Kidney epithelial cell (primary cell): ENCODE results near the gene CXorf49B. TPM values are rescaled to one million over a fixed set of nuclear protein-coding genes. Genes with fewer than 3 reads are reported as not detected.
"Not testable (repeated sequence)": the region's sequence is repeated elsewhere in the genome, so short reads cannot be mapped to it uniquely, and the experiment has no call there.

Source experiments
- DNase-seq: peaks from one replicate; pipeline ENCODE4 v3.0.0-alpha.2; 2010; ENCODE audit warnings: low read depth
- H3K27me3 ChIP-seq: 2 replicates; pipeline ENCODE4 v1.6.0; 2011; ENCODE audit warnings: low read length; ENCODE audit not compliant: control insufficient read depth, insufficient read depth
- H3K36me3 ChIP-seq: 2 replicates; pipeline ENCODE4 v1.5.1; 2011; ENCODE audit warnings: low read length; ENCODE audit not compliant: control insufficient read depth, insufficient read depth
- H3K4me3 ChIP-seq: 2 replicates; pipeline ENCODE4 v1.5.1; 2011; ENCODE audit warnings: low read depth, mild to moderate bottlenecking, control low read depth, low read length
- CTCF ChIP-seq: IDR thresholded peaks from 2 replicates; pipeline ENCODE4 v1.5.1; 2011; ENCODE audit warnings: mild to moderate bottlenecking, moderate library complexity, low read length, control low read depth, inconsistent platforms; ENCODE audit not compliant: insufficient read depth, poor library complexity, severe bottlenecking
- total RNA-seq: library from RNA; depleted of rRNA; stranded (reverse); fragments of >200 nt; gene quantifications from 2 replicates; pipeline ENCODE4 v1.2.3, GENCODE V29; 2015

CXorf49B gene
- total RNA-seq, 1 donor from 2014 or later = not detected

- H3K4me3 ChIP-seq, H3K27me3 ChIP-seq, DNase-seq, H3K36me3 ChIP-seq: not testable (repeated sequence)
Observed at GRCh38 chrX:71783569-71784347, 20.6 kb downstream of the CXorf49B start.

- not testable (repeated sequence) for H3K27me3 ChIP-seq, H3K36me3 ChIP-seq, DNase-seq, H3K4me3 ChIP-seq
Observed at GRCh38 chrX:71784348-71784983, 21.3 kb downstream of the CXorf49B start.

GRCh38 chrX:71806450-71806849, 43.3 kb downstream of the CXorf49B start:
- not testable (repeated sequence) for H3K4me3 ChIP-seq, DNase-seq, H3K36me3 ChIP-seq, H3K27me3 ChIP-seq

GRCh38 chrX:71809886-71810285, 46.7 kb downstream of the CXorf49B start:
- Histone ChIP-seq H3K4me3 (no peak overlapping the region), H3K27me3 (no peaks in the 10 kb centered on the region), H3K36me3 (no peaks in the 10 kb centered on the region)
- TF ChIP-seq CTCF = no peak
- no peak for DNase-seq

- TF ChIP-seq CTCF = no peak
- no peaks in the 10 kb centered on the region for H3K36me3 ChIP-seq
- no peaks in the 10 kb centered on the region for H3K27me3 ChIP-seq
- no peak overlapping the region for H3K4me3 ChIP-seq
- DNase-seq = no peak
Observed at GRCh38 chrX:71814123-71814912, 51.2 kb downstream of the CXorf49B start.

GRCh38 chrX:71815121-71815905, 52.2 kb downstream of the CXorf49B start:
- no peak for DNase-seq
- Histone ChIP-seq H3K36me3 (no peaks in the 10 kb centered on the region), H3K27me3 (no peaks in the 10 kb centered on the region), H3K4me3 (no peak overlapping the region)
- no peak for TF ChIP-seq CTCF

- H3K27me3 ChIP-seq = no peaks in the 10 kb centered on the region
Observed at GRCh38 chrX:71815906-71816156, 52.7 kb downstream of the CXorf49B start.

More at GRCh38 chrX:71815906-71816156, 52.7 kb downstream of the CXorf49B start:
- H3K36me3 ChIP-seq = no peaks in the 10 kb centered on the region
- H3K4me3 ChIP-seq = no peak overlapping the region
- TF ChIP-seq CTCF = no peak
- DNase-seq = no peak
